ENCODE measurements around the gene DGKI.

DGKI gene

GRCh38 chr7:137846827-137847567 is at the start of gene DGKI:
TSS of gene DGKI (minus strand) at chr7:137846974.
- DNase-seq = no peak

GRCh38 chr7:137895301-137896221 is 48.8 kb upstream of the DGKI start:
- peak; percentile 42 for DNase-seq

DNA sequence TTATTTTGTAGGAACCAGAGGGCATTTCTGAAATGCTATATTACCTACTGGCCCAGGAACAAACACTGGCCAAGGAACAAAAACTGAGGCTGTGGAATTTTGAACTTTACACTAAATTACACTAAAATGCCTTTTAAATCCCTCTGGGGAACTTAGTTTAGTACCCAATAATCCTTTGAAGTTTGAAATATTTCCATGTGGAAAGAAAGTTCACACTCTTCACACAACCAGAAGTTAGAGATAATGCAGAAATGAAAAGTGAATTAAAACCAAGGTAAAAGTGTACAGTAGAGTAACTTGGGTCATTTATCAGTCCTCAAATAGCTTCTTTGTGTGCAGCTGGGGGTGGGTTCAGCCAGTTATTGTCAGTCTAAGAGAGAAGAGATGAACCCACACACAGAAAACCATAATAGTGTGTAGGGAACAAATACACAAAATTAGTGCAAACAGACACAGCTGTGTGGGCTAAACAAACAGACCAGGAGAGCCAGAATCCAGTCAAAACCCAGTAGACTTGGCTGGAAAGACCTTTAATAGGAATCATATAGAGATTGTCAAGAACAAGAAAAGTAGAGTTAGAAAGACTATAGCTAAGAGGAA is 46.5 kb upstream of the DGKI start:
- DNase-seq = no peak

DNA sequence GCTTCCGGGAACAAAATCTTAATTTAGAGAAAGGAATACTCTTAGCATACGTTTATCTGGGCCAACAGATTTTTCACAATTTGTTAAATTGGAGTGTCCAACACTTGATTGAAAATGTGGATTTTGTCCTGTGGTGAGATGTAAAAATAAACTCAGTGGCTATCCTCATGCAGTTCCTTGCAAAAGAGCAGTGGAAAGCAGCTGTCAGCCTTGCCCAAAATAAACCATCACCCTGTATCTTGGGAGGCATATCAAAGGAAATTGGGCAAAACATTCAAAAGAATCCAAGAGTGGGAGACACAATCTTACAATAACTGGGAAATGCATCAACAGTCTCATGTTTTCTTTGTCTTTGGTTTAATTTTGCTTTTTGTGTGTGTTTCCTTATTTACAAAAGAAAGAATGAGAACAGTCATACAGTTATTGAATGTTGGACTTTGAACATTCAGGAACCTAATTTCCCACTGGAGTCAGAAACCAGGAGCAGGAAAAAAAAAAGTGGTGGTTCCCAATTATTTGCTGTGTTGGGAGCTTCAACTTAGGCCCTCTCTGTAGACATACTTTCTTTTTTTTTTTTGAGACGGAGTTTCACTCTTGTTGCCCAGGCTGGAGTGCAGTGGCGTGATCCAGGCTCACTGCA is 44.4 kb upstream of the DGKI start:
- DNase-seq = no peak

- DNase-seq = peak; percentile 43
Measured at GRCh38 chr7:137890449-137890921, 43.7 kb upstream of the DGKI start.

- DNase-seq = no peak
Measured at GRCh38 chr7:137888241-137888640, 41.5 kb upstream of the DGKI start.

- no peak for DNase-seq
Measured at GRCh38 chr7:137886746-137887145, 40.0 kb upstream of the DGKI start.

- DNase-seq = no peak
Measured at GRCh38 chr7:137886281-137886680, 39.5 kb upstream of the DGKI start.

DNA sequence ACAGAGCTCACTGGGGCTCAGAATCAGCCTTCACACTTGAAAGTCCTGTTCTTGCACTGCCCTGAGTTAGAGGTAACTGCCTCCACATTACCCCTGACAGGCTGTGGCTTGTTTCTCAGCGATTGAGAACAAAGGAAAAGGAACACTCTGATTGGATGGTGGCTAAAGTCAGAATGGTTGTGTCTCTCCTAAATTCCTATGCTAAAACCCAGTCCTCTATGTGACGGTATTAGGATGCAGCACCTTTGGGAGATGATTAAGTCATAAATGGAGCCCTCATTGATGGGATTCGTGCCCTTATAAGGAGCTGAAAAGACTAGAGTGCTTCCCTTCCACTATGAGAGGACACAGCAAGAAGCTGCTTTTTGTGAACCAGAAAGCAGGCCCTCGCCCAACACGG is 38.9 kb upstream of the DGKI start:
- no peak for DNase-seq

GRCh38 chr7:137882806-137883205 is 36.0 kb upstream of the DGKI start:
- DNase-seq = no peak

DNA sequence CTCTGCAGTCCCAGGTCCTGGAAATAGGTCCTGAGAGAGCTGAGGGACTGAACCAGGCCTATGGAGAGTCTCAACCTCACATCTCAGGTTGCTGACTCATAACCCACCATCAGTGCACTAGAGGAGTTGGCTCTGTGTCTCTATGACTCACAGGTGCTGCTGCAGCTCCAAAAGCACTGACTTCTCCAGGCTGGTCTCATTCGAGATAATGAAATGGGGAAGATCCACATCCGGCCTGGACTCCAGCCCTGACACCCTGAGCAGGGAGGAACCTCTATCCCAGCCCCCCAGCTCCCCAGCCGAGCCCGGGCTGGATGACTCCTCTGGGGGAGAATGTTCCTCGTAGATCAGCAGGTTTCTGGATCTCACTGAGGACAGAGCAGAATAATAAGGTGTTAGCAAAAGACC is 35.5 kb upstream of the DGKI start:
- peak; percentile 55 for DNase-seq

GRCh38 chr7:137881607-137882260 is 35.0 kb upstream of the DGKI start:
- no peak for DNase-seq

DNA sequence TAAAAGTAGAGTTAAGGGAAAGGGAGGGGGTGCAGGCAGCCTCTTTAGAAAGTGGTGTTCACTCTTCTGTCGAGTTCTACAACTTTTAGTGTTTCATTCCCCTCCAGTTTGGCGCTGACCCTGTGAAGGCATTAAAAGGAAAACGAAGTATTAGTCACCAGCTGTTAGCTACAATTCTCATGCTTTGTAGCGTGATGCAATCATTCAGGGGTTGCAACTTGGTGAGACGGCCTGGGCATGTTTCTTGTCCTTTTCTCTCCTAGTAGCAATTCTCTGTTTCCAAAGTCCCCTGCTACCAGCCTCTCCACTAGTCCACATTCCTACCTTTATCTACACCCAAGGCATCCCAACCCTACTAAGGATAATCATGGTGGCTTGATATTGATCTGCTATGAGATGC is 33.7 kb upstream of the DGKI start:
- DNase-seq = no peak

GRCh38 chr7:137879357-137880158 is 32.8 kb upstream of the DGKI start:
- peak; percentile 40 for DNase-seq

GRCh38 chr7:137878333-137878961 is 31.7 kb upstream of the DGKI start:
- no peak for DNase-seq

GRCh38 chr7:137877027-137877675 is 30.4 kb upstream of the DGKI start:
- DNase-seq = no peak

- no peak for DNase-seq
Measured at GRCh38 chr7:137875746-137876145, 29.0 kb upstream of the DGKI start.

- no peak for DNase-seq
Measured at GRCh38 chr7:137873979-137874777, 27.4 kb upstream of the DGKI start.

- DNase-seq = peak; percentile 49
Measured at GRCh38 chr7:137873524-137873923, 26.8 kb upstream of the DGKI start.

All from stimulated activated CD4-positive, alpha-beta T cell treated with anti-CD3 and anti-CD28 coated beads, Interleukin-1b, Interleukin-23, amount 100 ng/mL, for 48 hours (primary cell).